ENCODE measurements around the gene AS3MT.

AS3MT gene

DNA sequence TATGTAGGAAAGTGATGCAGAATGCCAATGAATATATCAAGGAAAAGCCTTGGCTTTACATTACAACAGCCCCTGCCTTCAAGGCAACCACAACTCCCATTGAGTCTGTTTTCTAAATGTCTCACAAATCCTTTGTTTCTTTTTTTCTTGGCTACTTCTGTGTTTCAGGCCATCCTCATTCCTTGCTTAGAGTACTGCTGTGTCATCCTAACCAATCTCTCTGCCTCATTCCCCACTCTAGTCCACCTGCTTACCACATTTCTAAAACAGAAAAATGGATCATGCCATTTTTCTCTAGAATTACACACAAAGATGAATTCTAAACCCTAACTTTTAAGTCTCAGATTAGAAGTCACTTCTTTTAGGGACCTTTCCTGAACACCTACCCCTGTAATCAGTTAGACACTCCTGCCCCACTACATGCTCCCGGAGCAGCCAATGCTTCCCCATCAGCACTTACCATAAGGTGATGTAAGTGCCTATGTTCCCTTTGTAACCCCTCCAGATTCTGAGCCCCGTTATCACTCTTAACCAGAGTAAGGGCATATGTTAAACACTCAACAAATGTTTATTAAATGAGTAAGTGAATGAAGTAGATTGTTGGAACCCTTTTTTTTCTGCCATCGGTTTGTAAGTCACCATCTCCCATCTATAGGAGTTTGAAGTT, 12.4 kb upstream of the AS3MT start:
- Histone ChIP-seq H2AFZ (ENCODE audit: low read depth, low read length) (no peak overlapping the region), H3K9ac (ENCODE audit: low read depth, low read length) (no peak overlapping the region), H3K9me3 (ENCODE audit: insufficient read depth, low read length, severe bottlenecking) (no peaks in the 10 kb centered on the region), H3K4me3 (ENCODE audit: low read depth in 1 of 2, low read length in 2 of 2) (no peak overlapping the region), H3K79me2 (ENCODE audit: insufficient read depth, low read length) (peaks cover 15% of the 10 kb centered on the region), H3K27ac (ENCODE audit: low read length) (no peak overlapping the region), H4K20me1 (ENCODE audit: insufficient read depth, low read length) (no peaks in the 10 kb centered on the region), H3K4me2 (ENCODE audit: insufficient read depth, low read length) (no peak overlapping the region), H3K27me3 (ENCODE audit: insufficient read depth, low read length, poor library complexity) (no peaks in the 10 kb centered on the region), H3K36me3 (ENCODE audit: insufficient read depth, low read length) (0 out of 2 replicates have a peak, but pooled peaks cover 3% of the 10 kb centered on the region), H3K4me1 (ENCODE audit: insufficient read depth, low read length) (peaks cover 20% of the 10 kb centered on the region)
- ATAC-seq (ENCODE audit: insufficient read depth, low read depth) (no peak), DNase-seq (no peak)
- no peak for TF ChIP-seq EZH2 (IDR thresholded peaks at IDR 0.05; ENCODE audit: borderline replicate concordance, low read depth, low read length, severe bottlenecking)
- TF ChIP-seq, protein P1, sequence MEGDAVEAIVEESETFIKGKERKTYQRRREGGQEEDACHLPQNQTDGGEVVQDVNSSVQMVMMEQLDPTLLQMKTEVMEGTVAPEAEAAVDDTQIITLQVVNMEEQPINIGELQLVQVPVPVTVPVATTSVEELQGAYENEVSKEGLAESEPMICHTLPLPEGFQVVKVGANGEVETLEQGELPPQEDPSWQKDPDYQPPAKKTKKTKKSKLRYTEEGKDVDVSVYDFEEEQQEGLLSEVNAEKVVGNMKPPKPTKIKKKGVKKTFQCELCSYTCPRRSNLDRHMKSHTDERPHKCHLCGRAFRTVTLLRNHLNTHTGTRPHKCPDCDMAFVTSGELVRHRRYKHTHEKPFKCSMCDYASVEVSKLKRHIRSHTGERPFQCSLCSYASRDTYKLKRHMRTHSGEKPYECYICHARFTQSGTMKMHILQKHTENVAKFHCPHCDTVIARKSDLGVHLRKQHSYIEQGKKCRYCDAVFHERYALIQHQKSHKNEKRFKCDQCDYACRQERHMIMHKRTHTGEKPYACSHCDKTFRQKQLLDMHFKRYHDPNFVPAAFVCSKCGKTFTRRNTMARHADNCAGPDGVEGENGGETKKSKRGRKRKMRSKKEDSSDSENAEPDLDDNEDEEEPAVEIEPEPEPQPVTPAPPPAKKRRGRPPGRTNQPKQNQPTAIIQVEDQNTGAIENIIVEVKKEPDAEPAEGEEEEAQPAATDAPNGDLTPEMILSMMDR (IDR thresholded peaks at IDR 0.05; ENCODE audit: borderline replicate concordance, extremely low read depth, low read length, poor library complexity, severe bottlenecking) = no peak

DNA sequence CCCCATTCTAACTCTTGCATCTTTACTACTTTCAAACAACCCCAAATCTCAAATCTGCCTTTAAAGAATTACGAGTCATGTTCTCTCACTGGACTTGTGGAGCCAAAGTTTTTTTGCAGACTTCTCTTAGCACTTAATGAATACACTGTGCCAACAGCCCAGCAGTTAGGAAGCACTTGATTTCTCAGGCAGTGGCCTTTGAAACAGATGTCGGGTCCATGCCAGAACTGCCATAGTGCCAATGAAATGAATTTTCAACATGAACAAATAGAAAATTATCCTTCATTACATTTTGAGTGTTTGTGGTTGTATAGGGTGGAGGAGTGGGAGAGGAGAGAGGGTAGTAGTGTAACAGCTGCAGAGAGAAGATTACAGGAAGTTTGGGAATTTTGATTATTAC, 9.4 kb upstream of the AS3MT start:
- H3K27me3 ChIP-seq (ENCODE audit: insufficient read depth, low read length, poor library complexity) = no peaks in the 10 kb centered on the region
- no peak for ATAC-seq (ENCODE audit: insufficient read depth, low read depth)
- no peak overlapping the region for H3K27ac ChIP-seq (ENCODE audit: low read length)
- H3K36me3 ChIP-seq (ENCODE audit: insufficient read depth, low read length) = peaks cover 12% of the 10 kb centered on the region; the same call in 1 of the 2 replicates
- TF ChIP-seq, protein P1 (IDR thresholded peaks at IDR 0.05; ENCODE audit: borderline replicate concordance, extremely low read depth, low read length, poor library complexity, severe bottlenecking) = no peak
- no peak for TF ChIP-seq EZH2 (IDR thresholded peaks at IDR 0.05; ENCODE audit: borderline replicate concordance, low read depth, low read length, severe bottlenecking)
- H3K9me3 ChIP-seq (ENCODE audit: insufficient read depth, low read length, severe bottlenecking) = no peaks in the 10 kb centered on the region
- no peaks in the 10 kb centered on the region for H4K20me1 ChIP-seq (ENCODE audit: insufficient read depth, low read length)
- H3K9ac ChIP-seq (ENCODE audit: low read depth, low read length) = no peak overlapping the region
- DNase-seq = no peak
- H3K4me3 ChIP-seq (ENCODE audit: low read depth in 1 of 2, low read length in 2 of 2) = no peak overlapping the region
- H3K4me2 ChIP-seq (ENCODE audit: insufficient read depth, low read length) = no peak overlapping the region
- H3K4me1 ChIP-seq (ENCODE audit: insufficient read depth, low read length) = peaks cover 12% of the 10 kb centered on the region
- H2AFZ ChIP-seq (ENCODE audit: low read depth, low read length) = no peak overlapping the region
- peaks cover 12% of the 10 kb centered on the region; the same call in 1 of the 2 replicates for H3K79me2 ChIP-seq (ENCODE audit: insufficient read depth, low read length)

DNA sequence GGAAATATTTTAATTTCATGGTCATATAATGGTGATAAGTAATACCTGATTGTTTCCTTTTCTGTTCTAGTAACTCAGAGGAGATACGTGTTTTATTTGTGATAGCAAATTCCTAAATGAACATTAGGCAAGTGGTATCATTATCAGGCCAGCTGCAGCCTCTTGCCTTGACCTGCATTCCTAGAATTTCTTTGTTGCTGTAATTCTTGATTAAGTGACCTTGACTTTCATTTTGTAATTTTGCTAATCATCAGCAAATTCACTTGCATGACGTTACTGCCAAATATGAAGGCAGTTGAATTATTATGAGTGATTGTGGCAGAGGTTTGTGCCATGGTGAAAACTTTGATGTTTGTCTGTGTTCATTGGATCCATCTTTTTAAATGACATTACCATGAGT, 5.6 kb upstream of the AS3MT start:
- H3K27ac ChIP-seq (ENCODE audit: low read length) = no peak overlapping the region
- H3K9me3 ChIP-seq (ENCODE audit: insufficient read depth, low read length, severe bottlenecking) = no peaks in the 10 kb centered on the region
- H3K4me2 ChIP-seq (ENCODE audit: insufficient read depth, low read length) = no peak overlapping the region
- H3K9ac ChIP-seq (ENCODE audit: low read depth, low read length) = no peak overlapping the region
- H3K4me1 ChIP-seq (ENCODE audit: insufficient read depth, low read length) = no peaks in the 10 kb centered on the region
- no peaks in the 10 kb centered on the region for H4K20me1 ChIP-seq (ENCODE audit: insufficient read depth, low read length)
- ATAC-seq (ENCODE audit: insufficient read depth, low read depth) (no peak), DNase-seq (no peak)
- TF ChIP-seq, protein P1 (IDR thresholded peaks at IDR 0.05; ENCODE audit: borderline replicate concordance, extremely low read depth, low read length, poor library complexity, severe bottlenecking) = no peak
- no peak for TF ChIP-seq EZH2 (IDR thresholded peaks at IDR 0.05; ENCODE audit: borderline replicate concordance, low read depth, low read length, severe bottlenecking)
- no peaks in the 10 kb centered on the region for H3K27me3 ChIP-seq (ENCODE audit: insufficient read depth, low read length, poor library complexity)
- H3K36me3 ChIP-seq (ENCODE audit: insufficient read depth, low read length) = peaks cover 12% of the 10 kb centered on the region; the same call in 1 of the 2 replicates
- no peak overlapping the region for H3K4me3 ChIP-seq (ENCODE audit: low read depth in 1 of 2, low read length in 2 of 2)
- no peak overlapping the region for H2AFZ ChIP-seq (ENCODE audit: low read depth, low read length)
- H3K79me2 ChIP-seq (ENCODE audit: insufficient read depth, low read length) = no peaks in the 10 kb centered on the region
